Right lung (tissue), 10 donors: ENCODE data around the gene OXCT2. TPM values are rescaled to one million over a fixed set of nuclear protein-coding genes. Genes with fewer than 3 reads are reported as not detected.
"Not testable (repeated sequence)": the region's sequence is repeated elsewhere in the genome, so short reads cannot be mapped to it uniquely, and the experiment has no call there.

Source experiments
- DNase-seq, 2 donors: peaks; one replicate each; pipeline ENCODE4 v3.0.0-alpha.2; 2013
- long read RNA-seq, 8 donors: transcript quantifications; one replicate each; lab custom pipeline, GENCODE V29; 2026
- polyA plus RNA-seq, 5 donors: library from polyadenylated mRNA; unstranded; fragments of 120-200 nt; gene quantifications; one replicate each; pipeline versions ENCODE4 v1.2.1 to v1.2.3, GENCODE V29; 2013; ENCODE audit warnings: inconsistent platforms in 1 of 5, low replicate concordance in 1 of 5; ENCODE audit not compliant: insufficient read length in 5 of 5, insufficient read depth in 1 of 5

Gene OXCT2
- polyA plus RNA-seq: under 1 TPM in 4 of 5 donors, not detected in 1; 0.10 to 0.53 (median 0.18) TPM
- long read RNA-seq, donor 1: 0 reads
- long read RNA-seq, donor 2: 0 reads
- long read RNA-seq, donor 3: 0 reads
- long read RNA-seq, donor 4: 0 reads
- long read RNA-seq, donor 5: 0 reads
- long read RNA-seq, donor 6: 0 reads
- long read RNA-seq, donor 7: 0 reads
- long read RNA-seq, donor 8: 0 reads

- DNase-seq: not testable (repeated sequence)
Observed at GRCh38 chr1:39771022-39771532, at the start of gene OXCT2. TSS of gene OXCT2 (minus strand) at chr1:39771348. CDS start at chr1:39771255, 93 bp downstream.

DNA sequence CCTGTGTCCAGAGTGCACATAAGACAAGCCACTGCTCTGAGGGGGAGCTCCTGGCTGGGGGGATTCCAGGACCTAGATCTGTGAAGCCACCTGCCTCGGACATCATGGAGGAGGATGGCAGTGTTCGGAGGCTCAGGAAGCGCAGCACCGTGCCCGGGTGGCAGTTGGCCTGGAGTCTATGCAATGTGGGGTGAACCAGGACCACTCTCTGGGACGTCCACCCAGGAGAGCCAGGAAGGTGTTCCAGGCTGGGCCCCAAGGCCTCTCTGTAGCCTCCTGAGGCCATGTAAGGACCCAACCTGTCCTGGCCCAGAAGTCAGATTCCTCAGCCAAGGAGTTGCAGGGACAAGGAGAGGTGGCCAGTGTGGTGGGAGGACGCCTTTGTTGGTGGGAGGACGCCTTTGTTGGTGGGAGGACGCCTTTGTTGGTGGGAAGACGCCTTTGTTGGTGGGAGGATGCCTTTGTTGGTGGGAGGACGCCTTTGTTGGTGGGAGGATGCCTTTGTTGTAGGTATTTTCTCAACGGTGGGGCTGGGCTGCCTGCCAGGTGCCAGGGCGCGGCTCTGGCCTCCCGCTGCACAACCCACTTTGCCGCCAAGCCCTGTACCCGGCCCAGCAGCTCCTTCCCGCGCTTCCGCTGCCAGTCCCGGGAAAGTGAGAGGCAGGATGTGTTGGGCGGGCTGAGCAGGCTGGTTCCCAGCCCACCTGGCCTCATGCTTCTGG is 48.1 kb upstream of the OXCT2 start:
- no peak for DNase-seq

GRCh38 chr1:39818482-39818881 is 47.3 kb upstream of the OXCT2 start:
- DNase-seq: no peak

DNA sequence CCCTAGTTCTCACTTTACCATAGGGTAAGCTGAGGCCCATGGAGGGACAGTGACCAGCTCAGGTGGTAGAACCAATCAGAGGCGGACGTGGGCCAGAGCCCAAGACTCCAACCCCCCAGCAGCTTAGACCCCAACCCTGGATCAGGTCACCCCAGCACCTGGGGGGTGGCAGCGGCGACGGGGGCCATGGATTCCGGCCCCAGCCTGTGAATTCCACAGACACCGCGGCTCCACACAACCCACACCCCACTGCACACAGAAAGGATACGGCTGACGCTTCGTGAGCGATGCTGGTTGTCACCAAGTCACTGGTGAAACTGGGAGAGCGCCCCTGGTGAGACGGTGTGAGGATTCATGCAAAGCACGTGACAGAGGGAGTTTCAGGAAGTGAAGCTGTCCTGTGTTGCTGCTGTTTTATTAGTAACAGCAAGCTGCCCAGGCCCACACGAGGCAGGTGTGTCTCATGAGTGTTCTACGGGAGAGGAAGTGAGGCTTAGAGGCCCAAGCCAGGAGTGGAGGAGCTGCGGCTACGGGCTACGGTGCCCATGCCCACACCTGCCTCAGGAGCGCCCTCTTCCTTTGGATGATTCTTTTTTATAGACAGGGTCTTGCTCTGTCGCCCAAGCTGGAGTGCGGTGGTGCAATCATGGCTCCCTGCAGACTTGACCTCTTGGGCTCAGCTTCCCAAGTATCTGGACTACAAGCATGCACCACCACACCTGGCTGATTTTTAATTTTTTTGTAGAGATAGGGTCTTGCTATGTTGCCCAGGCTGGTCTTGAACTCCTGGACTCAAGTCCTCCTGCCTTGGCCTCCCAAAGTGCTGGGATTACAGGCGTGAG is 46.2 kb upstream of the OXCT2 start:
- not testable (repeated sequence) for DNase-seq

- peak; percentile 44 to 61 for DNase-seq
Observed at GRCh38 chr1:39816415-39817090, 45.4 kb upstream of the OXCT2 start.

DNA sequence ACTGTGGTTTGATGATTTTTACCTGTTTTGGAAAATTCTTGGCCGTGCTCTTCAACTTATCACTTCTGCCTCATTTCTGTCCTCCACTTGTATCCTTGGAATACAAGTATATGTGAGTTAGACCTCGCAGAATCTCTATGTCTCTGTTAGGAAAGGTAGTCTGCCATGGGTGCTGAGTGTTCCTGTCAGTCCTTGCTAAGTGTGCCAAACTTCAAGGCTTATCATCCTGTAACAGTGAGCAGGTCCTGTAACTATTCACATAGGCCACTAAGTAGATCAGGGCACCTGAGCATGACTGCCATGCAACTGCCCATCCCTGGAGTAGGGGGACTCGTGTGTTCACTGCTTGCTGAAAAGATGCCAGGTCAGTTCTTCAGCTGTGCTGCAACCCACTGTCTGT is 41.8 kb upstream of the OXCT2 start:
- DNase-seq: no peak

DNA sequence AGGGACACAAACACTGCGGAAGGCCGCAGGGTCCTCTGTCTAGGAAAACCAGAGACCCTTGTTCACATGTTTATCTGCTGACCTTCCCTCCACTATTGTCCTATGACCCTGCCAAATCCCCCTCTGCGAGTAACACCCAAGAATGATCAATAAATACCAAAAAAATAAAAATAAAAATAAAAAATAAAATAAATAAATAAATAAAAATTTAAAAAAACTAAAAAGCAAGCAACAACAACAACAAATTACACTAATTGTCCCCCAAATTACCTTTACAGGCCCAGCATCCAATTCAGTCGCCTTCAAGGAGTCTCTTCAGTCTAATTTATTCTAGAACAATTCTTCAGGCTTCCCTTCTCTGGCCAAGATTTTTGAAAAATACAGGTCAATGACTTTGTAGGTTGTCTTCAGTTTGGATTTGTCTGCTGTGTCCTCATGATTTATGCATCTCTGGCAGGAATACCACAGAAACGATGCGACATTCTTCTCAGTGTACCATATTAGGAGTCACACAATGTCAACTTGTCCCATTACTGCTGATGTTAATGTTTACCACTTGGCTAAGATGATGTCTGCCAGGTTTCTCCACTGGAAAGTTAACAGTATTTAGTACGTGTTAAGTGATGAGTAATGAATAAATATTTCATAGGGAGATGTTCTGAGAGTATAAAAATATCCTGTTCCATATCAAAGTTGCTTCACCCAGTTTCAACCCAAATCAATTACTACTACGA is 37.8 kb upstream of the OXCT2 start:
- no peak for DNase-seq

GRCh38 chr1:39805385-39805784 is 34.2 kb upstream of the OXCT2 start:
- DNase-seq: no peak

GRCh38 chr1:39802496-39803260 is 31.5 kb upstream of the OXCT2 start:
- DNase-seq: no peak

GRCh38 chr1:39800471-39800835 is 29.3 kb upstream of the OXCT2 start:
- DNase-seq: no peak

GRCh38 chr1:39799770-39800470 is 28.8 kb upstream of the OXCT2 start:
- no peak for DNase-seq

GRCh38 chr1:39798859-39799769 is 28.0 kb upstream of the OXCT2 start:
- not testable (repeated sequence) for DNase-seq

DNA sequence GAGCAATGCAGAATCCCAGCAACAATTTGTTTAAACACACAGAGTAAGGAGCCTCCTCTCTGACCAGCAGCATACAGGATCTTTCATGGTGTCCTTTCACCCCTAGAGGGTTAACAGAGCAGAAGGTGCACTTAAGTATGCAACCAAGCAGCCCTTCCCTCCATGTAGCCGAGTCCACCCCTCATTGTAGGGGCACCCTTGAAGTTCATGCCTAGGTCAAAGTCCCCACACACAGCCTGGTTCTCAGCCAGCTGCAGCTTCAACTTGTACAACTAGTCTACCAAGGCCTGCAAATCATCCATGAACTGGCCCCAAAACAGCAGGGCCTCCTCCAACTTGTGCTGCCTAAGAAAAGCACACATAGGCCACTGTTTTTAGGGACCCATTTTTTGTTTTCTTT is 24.5 kb upstream of the OXCT2 start:
- DNase-seq: no peak

GRCh38 chr1:39791838-39792237 is 20.7 kb upstream of the OXCT2 start:
- no peak for DNase-seq

DNA sequence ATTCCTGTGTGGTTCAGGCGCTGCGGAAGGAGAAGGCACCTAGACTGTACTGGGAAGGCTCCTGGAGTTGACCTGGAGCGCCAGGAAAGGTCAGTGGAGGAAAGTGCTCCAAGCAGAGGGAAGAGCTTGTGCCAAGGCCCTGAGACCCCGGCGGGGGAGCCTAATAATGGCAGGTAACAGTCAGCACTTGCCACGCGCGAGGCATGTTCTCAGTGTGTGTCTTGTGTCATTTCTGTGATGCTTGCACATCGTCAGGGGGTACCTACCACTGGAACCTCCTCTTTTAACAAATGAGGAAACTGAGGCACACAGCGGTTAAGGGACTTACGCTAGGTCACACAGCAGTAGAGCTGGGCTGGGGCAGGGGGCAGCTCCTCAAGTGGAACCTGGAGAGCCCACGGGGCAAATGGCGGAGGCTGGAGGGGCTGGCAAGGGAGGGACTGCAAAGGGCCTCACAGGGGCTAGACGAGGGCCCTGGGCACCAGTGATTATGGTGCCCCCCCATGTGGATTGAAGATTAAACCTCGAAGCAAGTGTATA is 18.5 kb upstream of the OXCT2 start:
- DNase-seq: no peak

GRCh38 chr1:39788758-39789570 is 17.8 kb upstream of the OXCT2 start, which contains the start of gene BMP8B:
TSS of gene BMP8B (minus strand) at chr1:39788865. CDS start at chr1:39788485, 380 bp downstream.
- no peak for DNase-seq

DNA sequence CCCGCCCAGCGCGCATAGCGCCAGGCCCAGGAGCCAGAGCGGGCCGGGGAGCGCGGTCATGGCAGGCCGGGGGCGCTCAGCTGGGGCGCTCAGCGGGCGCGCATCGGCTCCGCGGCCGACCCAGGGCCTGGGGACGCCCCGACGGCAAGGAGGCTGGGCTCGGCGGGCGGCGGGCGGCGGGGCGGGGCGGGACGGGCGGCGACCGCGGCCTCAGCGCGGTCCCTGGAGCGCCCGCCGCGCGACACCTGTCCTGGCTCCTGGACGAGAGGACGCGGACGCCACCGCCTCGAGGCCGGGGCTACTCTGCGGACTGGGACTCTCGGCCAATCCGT is 17.2 kb upstream of the OXCT2 start:
- no peak for DNase-seq
